HepG2 (cell line): Measurements from ENCODE around the gene LEMD2. TPM values are rescaled to one million over a fixed set of nuclear protein-coding genes. Genes with fewer than 3 reads are reported as not detected.

ENCODE experiments used
- ATAC-seq: fragments of 200-7000 bp; cut with Tn5 transposase; 3 replicates; pipeline ENCODE4 v1.9.1; 2020; ENCODE audit warnings: mild to moderate bottlenecking, moderate library complexity
- BruUV-seq: library from RNA; stranded (reverse); fragments of 400-500 nt; replicated peaks from 2 replicates; lab custom pipeline; 2021; lab: Mats Ljungman, UMichigan
- CTCF ChIA-PET: fragments of 300-600 bp; formaldehyde crosslinking; extraction: SDS; loops from one replicate; lab custom pipeline; 2021; ENCODE audit warnings: low total read pairs, inconsistent platforms, low intra/inter-chr PET ratio; lab: Yijun Ruan, JAX
- POLR2A ChIA-PET: fragments of 350-600 bp; sonication (Branson Sonifier 250); formaldehyde crosslinking; loops from one replicate; lab custom pipeline; 2020; ENCODE audit warnings: antibody characterized with exemption, inconsistent platforms; lab: Yijun Ruan, JAX
- DNase-seq: peaks from one replicate; pipeline ENCODE4 v3.0.0-alpha.2; 2015; ENCODE audit warnings: low spot score
- FAIRE-seq: peaks from 3 replicates; lab custom pipeline; 2011; peaks lifted over from hg19 to GRCh38; lab: Jason Lieb, UNC
- H2AFZ ChIP-seq: one replicate; pipeline ENCODE4 v1.6.1; 2011; ENCODE audit warnings: low read length, inconsistent platforms
- H3K27ac ChIP-seq: fragments of 300-600 bp; 3 replicates; pipeline ENCODE4 v1.8.0; 2011; ENCODE audit warnings: mixed run types, mild to moderate bottlenecking, mixed read lengths, low read length, inconsistent platforms; ENCODE audit not compliant: insufficient read depth; ENCODE audit errors: extremely low read length
- H3K27me3 ChIP-seq, 2 experiments: fragments of 200-600 bp in 1 of 2; 2 replicates in 1 of 2; 3 replicates in 1 of 2; pipeline versions ENCODE4 v1.6.0 to v1.8.0; 2011; ENCODE audit warnings: low read length in 2 of 2, mild to moderate bottlenecking in 2 of 2, moderate library complexity in 2 of 2, inconsistent platforms in 1 of 2; ENCODE audit not compliant: insufficient read depth in 2 of 2, control insufficient read depth in 1 of 2
- H3K36me3 ChIP-seq, 2 experiments: fragments of 200-600 bp in 1 of 2; replicated peaks in 1 of 2; 2 replicates in 1 of 2; 3 replicates in 1 of 2; pipeline versions ENCODE4 v1.5.1 to v1.8.0; 2011; ENCODE audit warnings: low read length in 2 of 2, inconsistent platforms in 1 of 2; ENCODE audit not compliant: insufficient read depth in 2 of 2, control insufficient read depth in 1 of 2
- H3K4me1 ChIP-seq: 2 replicates; pipeline ENCODE4 v1.5.1; 2012; ENCODE audit warnings: low read length, inconsistent platforms; ENCODE audit not compliant: insufficient read depth
- H3K4me2 ChIP-seq: 2 replicates; pipeline ENCODE4 v1.6.0; 2011; ENCODE audit warnings: low read depth, low read length, inconsistent platforms
- H3K4me3 ChIP-seq, 3 experiments: fragments of 200-600 bp in 1 of 3; sonication (generic), shearing (Covaris generic) in 1 of 3; replicated peaks in 1 of 3; 2 replicates each; pipeline ENCODE4 v1.5.1; 2011 to 2016; ENCODE audit warnings: low read length in 3 of 3, inconsistent platforms in 2 of 3, low read depth in 2 of 3, mild to moderate bottlenecking in 2 of 3, control low read depth in 1 of 3, mixed read lengths in 1 of 3; ENCODE audit not compliant: insufficient read depth in 1 of 3
- H3K79me2 ChIP-seq: one replicate; pipeline ENCODE4 v1.6.1; 2011; ENCODE audit warnings: low read length, inconsistent platforms; ENCODE audit not compliant: insufficient read depth
- H3K9ac ChIP-seq: 2 replicates; pipeline ENCODE4 v1.6.0; 2011; ENCODE audit warnings: mild to moderate bottlenecking, low read depth, low read length, inconsistent platforms; ENCODE audit not compliant: insufficient read depth
- H3K9me3 ChIP-seq: 2 replicates; pipeline ENCODE4 v1.5.1; 2012; ENCODE audit warnings: mild to moderate bottlenecking, low read length
- H4K20me1 ChIP-seq: 2 replicates; pipeline ENCODE4 v1.6.0; 2011; ENCODE audit warnings: inconsistent platforms, mild to moderate bottlenecking, low read length, moderate library complexity; ENCODE audit not compliant: insufficient read depth
- LRRFIP1 ChIP-seq: sonication (generic); formaldehyde crosslinking; conservative IDR thresholded peaks from 2 replicates; pipeline ENCODE4 v1.4.0; 2020; ENCODE audit warnings: missing genetic modification reagents
- MNT ChIP-seq: fragments of 450-650 bp; IDR thresholded peaks from 2 replicates; pipeline ENCODE4 v1.6.1; 2016
- ZNF652 ChIP-seq: IDR thresholded peaks from 2 replicates; pipeline ENCODE4 v1.6.1; 2016; ENCODE audit warnings: low read depth, borderline replicate concordance
- WGBS: methylation state at CpG from one replicate; pipeline ENCODE4 v1.1.6; 2017; ENCODE audit warnings: low lambda C conversion rate; 5-methylcytosine and 5-hydroxymethylcytosine counted together
- in situ Hi-C: cut with HindIII; loops from 2 replicates; pipeline ENCODE4 v1.10.0; 2017; ENCODE audit warnings: low pct_unique_long_range_greater_than_20kb; ENCODE audit not compliant: extremely low pct_ligation_motif_present
- intact Hi-C: fragments of 100-400 bp; cut with micrococcal nuclease; formaldehyde crosslinking; loops from one replicate; pipeline ENCODE4 v1.10.0; 2022; ENCODE audit not compliant: unreplicated experiment
- polyA plus RNA-seq, 8 experiments: library from polyadenylated mRNA; depleted of rRNA in 3 of 8; stranded (reverse) in 7 of 8; unstranded in 1 of 8; fragments of >200 nt; fragmentation: Illumina TruSeq in 4 of 8; extraction: Trizol in 4 of 8; gene quantifications; 2 replicates each; pipeline versions ENCODE4 v1.2.1 to v1.2.3, GENCODE V29; 2011 to 2016; ENCODE audit warnings: low read depth in 4 of 8, missing spikeins in 1 of 8, mixed read lengths in 1 of 8; ENCODE audit not compliant: insufficient read depth in 1 of 8
- total RNA-seq, 5 experiments: library from RNA; depleted of rRNA; stranded (reverse); fragments of >200 nt; fragmentation: Illumina TruSeq; extraction: Trizol; gene quantifications; 2 replicates each; pipeline ENCODE4 v1.2.3, GENCODE V29; 2016; ENCODE audit warnings: low read depth in 1 of 5

The LEMD2 gene
- total and polyA plus RNA-seq, 2 of the 13 experiments (the other 11 are each of a cell fraction or from before 2014, with no cell fraction given) = 45.2 to 62.9 TPM

DNA sequence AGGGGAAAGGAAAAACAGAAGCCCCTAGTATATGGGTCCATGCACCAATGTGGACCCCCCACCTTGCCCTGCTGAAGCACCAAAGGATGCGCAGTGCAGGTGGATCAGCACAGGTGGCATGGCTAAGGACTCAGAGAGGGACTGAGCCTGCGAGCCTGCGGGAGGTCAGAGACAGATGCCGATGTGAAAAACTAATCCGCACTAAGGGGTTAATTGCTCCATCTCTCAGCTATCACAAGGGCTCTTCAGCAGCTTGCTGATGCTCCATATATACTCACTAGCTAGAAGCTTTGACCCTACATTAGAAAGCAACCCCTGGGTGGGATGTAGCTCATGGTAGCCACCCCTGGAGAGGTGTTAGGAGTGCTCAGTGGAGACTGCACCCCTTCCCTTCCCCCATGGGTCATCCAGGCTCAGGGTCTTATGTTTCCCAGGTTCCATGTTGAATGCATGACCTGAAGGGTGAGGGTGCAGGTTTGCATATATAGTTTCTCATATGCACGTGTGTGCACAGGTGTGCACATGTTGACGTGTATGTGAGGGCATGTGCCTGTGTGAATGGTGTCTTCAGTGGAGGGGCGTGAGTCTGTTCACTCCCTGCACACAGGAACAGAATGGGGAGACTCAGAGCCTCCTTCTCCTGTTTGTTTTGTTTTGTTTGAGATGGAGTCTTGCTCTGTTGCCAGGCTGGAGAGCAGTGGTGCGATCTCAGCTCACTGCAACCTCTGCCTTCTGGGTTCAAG lies 28.9 kb downstream of the LEMD2 start:
- H3K4me2 ChIP-seq = no peak overlapping the region
- H3K4me3 ChIP-seq = no peak overlapping the region
- DNase-seq (no peak), ATAC-seq (no peak), FAIRE-seq (no peak)
- no TSS peak for BruUV-seq
- POLR2A ChIA-PET = interaction anchor here (2.1 to 5.3 kb wide), 4 partner anchors 9 to 170 kb away, joined by 14 to 61 read pairs (median 44); partner anchors contain the start of genes IP6K3 and UQCC2
- TF ChIP-seq MNT (peak; percentile 88), LRRFIP1 (CRISPR knock-in tag) (no peak), ZNF652 (CRISPR knock-in tag) (peak; percentile 54; the same call in 1 of the 2 replicates)
- H3K9me3 ChIP-seq = no peaks in the 10 kb centered on the region
- H4K20me1 ChIP-seq = no peaks in the 10 kb centered on the region
- in situ Hi-C loops (loop anchor here (5.0 to 10.0 kb wide), 3 partner anchors 48 to 395 kb away; partner anchors contain the start of genes BAK1 and UQCC2), intact Hi-C loops (no loop called here)
- H3K36me3 ChIP-seq = no peaks in the 10 kb centered on the region
- H3K27ac ChIP-seq = no peak overlapping the region
- no peaks in the 10 kb centered on the region for H3K79me2 ChIP-seq
- H3K4me1 ChIP-seq = peaks cover 36% of the 10 kb centered on the region
- H3K9ac ChIP-seq = no peak overlapping the region
- WGBS = 56% methylated on average over 9 of the region's 9 CpGs
- peaks cover 0 to 6% of the 10 kb centered on the region in 2 experiments; a peak in 3 of 5 replicates for H3K27me3 ChIP-seq
- no peak overlapping the region for H2AFZ ChIP-seq
- CTCF ChIA-PET = no interaction called here
